Glutamatergic neuron (in vitro differentiated cells): ENCODE data around the gene SSR3. TPM values are rescaled to one million over a fixed set of nuclear protein-coding genes. Genes with fewer than 3 reads are reported as not detected.

ENCODE experiments used
- DNase-seq: peaks from one replicate; pipeline ENCODE4 v3.0.0; 2022
- H3K27ac Mint-ChIP-seq: one replicate; pipeline ENCODE4 v1.8.0; 2020; ENCODE audit warnings: mild to moderate bottlenecking, mixed read lengths, inconsistent platforms; ENCODE audit not compliant: unreplicated experiment
- H3K27me3 Mint-ChIP-seq: one replicate; pipeline ENCODE4 v1.8.0; 2020; ENCODE audit warnings: mild to moderate bottlenecking, moderate library complexity, mixed read lengths, inconsistent platforms; ENCODE audit not compliant: unreplicated experiment
- H3K36me3 Mint-ChIP-seq: one replicate; pipeline ENCODE4 v1.8.0; 2020; ENCODE audit warnings: mild to moderate bottlenecking, mixed read lengths, inconsistent platforms; ENCODE audit not compliant: unreplicated experiment
- H3K4me1 Mint-ChIP-seq: one replicate; pipeline ENCODE4 v1.8.0; 2020; ENCODE audit warnings: mild to moderate bottlenecking, low read depth, mixed read lengths, inconsistent platforms; ENCODE audit not compliant: unreplicated experiment
- H3K4me3 Mint-ChIP-seq: one replicate; pipeline ENCODE4 v1.8.0; 2020; ENCODE audit warnings: mild to moderate bottlenecking, mixed read lengths, inconsistent platforms; ENCODE audit not compliant: unreplicated experiment
- H3K9me3 Mint-ChIP-seq: one replicate; pipeline ENCODE4 v1.8.0; 2020; ENCODE audit warnings: mild to moderate bottlenecking, moderate library complexity, mixed read lengths, inconsistent platforms; ENCODE audit not compliant: unreplicated experiment
- CTCF ChIP-seq: fragments of 200-600 bp; sonication (generic); IDR thresholded peaks from one replicate; pipeline ENCODE4 v1.5.0; 2021; ENCODE audit not compliant: partially characterized antibody, unreplicated experiment
- total RNA-seq: library from RNA; stranded (reverse); fragmentation: NEBNext Ultra II Directional; extraction: Animal tissue kit (Norgen Biotek cat#: 25700); gene quantifications from one replicate; pipeline ENCODE4 v1.2.1, GENCODE V29; 2021; ENCODE audit not compliant: unreplicated experiment

SSR3 gene
- total RNA-seq, 1 donor from 2014 or later, result 94.5 TPM

- H3K27me3 Mint-ChIP-seq, result peaks cover 3% of the 10 kb centered on the region
- H3K36me3 Mint-ChIP-seq, result no peaks in the 10 kb centered on the region
- H3K9me3 Mint-ChIP-seq, result peaks cover 8% of the 10 kb centered on the region
- H3K4me3 Mint-ChIP-seq, result no peak overlapping the region
- DNase-seq, result no peak
- H3K4me1 Mint-ChIP-seq, result peaks cover 30% of the 10 kb centered on the region
- no peak for TF ChIP-seq CTCF
- no peak overlapping the region for H3K27ac Mint-ChIP-seq
These were observed 23.9 kb downstream of the SSR3 start for GRCh38 chr3:156530980-156531379.

GRCh38 chr3:156527060-156527459 is 27.9 kb downstream of the SSR3 start:
- no peak overlapping the region for H3K4me3 Mint-ChIP-seq
- no peak for TF ChIP-seq CTCF

GRCh38 chr3:156525808-156526207 is 29.1 kb downstream of the SSR3 start:
- H3K4me3 Mint-ChIP-seq, result no peak overlapping the region
- H3K27ac Mint-ChIP-seq, result no peak overlapping the region
- no peak for TF ChIP-seq CTCF

More at GRCh38 chr3:156527060-156527459, 27.9 kb downstream of the SSR3 start:
- no peaks in the 10 kb centered on the region for H3K36me3 Mint-ChIP-seq
- H3K27ac Mint-ChIP-seq, result no peak overlapping the region
- DNase-seq, result no peak
- peaks cover 37% of the 10 kb centered on the region for H3K4me1 Mint-ChIP-seq
- peaks cover 3% of the 10 kb centered on the region for H3K27me3 Mint-ChIP-seq
- peaks cover 8% of the 10 kb centered on the region for H3K9me3 Mint-ChIP-seq

GRCh38 chr3:156522673-156523072 is 32.2 kb downstream of the SSR3 start:
- no peak for TF ChIP-seq CTCF
- H3K4me1 Mint-ChIP-seq, result peaks cover 28% of the 10 kb centered on the region
- no peak overlapping the region for H3K4me3 Mint-ChIP-seq
- peaks cover 1% of the 10 kb centered on the region for H3K27me3 Mint-ChIP-seq
- H3K36me3 Mint-ChIP-seq, result no peaks in the 10 kb centered on the region
- H3K9me3 Mint-ChIP-seq, result no peaks in the 10 kb centered on the region
- no peak for DNase-seq
- H3K27ac Mint-ChIP-seq, result no peak overlapping the region

More at GRCh38 chr3:156525808-156526207, 29.1 kb downstream of the SSR3 start:
- Mint-ChIP-seq H3K36me3 (no peaks in the 10 kb centered on the region), H3K4me1 (peaks cover 37% of the 10 kb centered on the region), H3K9me3 (peaks cover 8% of the 10 kb centered on the region), H3K27me3 (peaks cover 3% of the 10 kb centered on the region)
- DNase-seq, result no peak

- Mint-ChIP-seq H3K4me3 (no peak overlapping the region), H3K36me3 (no peaks in the 10 kb centered on the region), H3K9me3 (no peaks in the 10 kb centered on the region), H3K27me3 (no peaks in the 10 kb centered on the region), H3K27ac (no peak overlapping the region), H3K4me1 (peaks cover 26% of the 10 kb centered on the region)
- TF ChIP-seq CTCF, result no peak
- DNase-seq, result no peak
These were observed 35.2 kb downstream of the SSR3 start for GRCh38 chr3:156519758-156520162.
